Sigmoid colon (tissue), 4 donors: Measurements from ENCODE around the gene PPM1A.

Experiments
- CTCF ChIP-seq, 4 experiments: fragments of 450-650 bp in 3 of 4; fragments of 200-600 bp in 1 of 4; IDR thresholded peaks; one replicate each; pipeline ENCODE4 v1.5.1; 2016 to 2019; ENCODE audit warnings: antibody characterized with exemption in 4 of 4, mild to moderate bottlenecking in 3 of 4, moderate library complexity in 2 of 4
- EP300 ChIP-seq, 4 donors: sonication (generic); formaldehyde crosslinking; IDR thresholded peaks; one replicate each; pipeline ENCODE4 v1.6.1; 2017; ENCODE audit warnings: antibody characterized with exemption in 4 of 4
- POLR2A ChIP-seq, 2 donors: fragments of 450-650 bp; IDR thresholded peaks; one replicate each; pipeline ENCODE4 v1.6.1; 2016; ENCODE audit warnings: antibody characterized with exemption in 2 of 2, mild to moderate bottlenecking in 2 of 2, moderate library complexity in 2 of 2
- POLR2AphosphoS5 ChIP-seq, 4 donors: sonication (generic); formaldehyde crosslinking; IDR thresholded peaks; one replicate each; pipeline ENCODE4 v1.6.1; 2017; ENCODE audit warnings: antibody characterized with exemption in 4 of 4

- TF ChIP-seq POLR2AphosphoS5 (IDR thresholded peaks at IDR 0.05) (no peak), CTCF (IDR thresholded peaks at IDR 0.05) (no peak), EP300 (IDR thresholded peaks at IDR 0.05) (no peak), POLR2A (IDR thresholded peaks at IDR 0.05) (no peak)
Measured at GRCh38 chr14:60304509-60304908, 55.5 kb downstream of the PPM1A start.
